ENCODE data around the gene MGMT.

Gene MGMT

GRCh38 chr10:129641351-129641750 is 174.3 kb downstream of the MGMT start:
- DNase-seq (ENCODE audit: low spot score in 2 of 2) (no peak), ATAC-seq (ENCODE audit: low read depth) (no peak)
- no peaks in the 10 kb centered on the region for H3K4me1 Mint-ChIP-seq
- no peaks in the 10 kb centered on the region for H3K27me3 Mint-ChIP-seq
- H3K4me3 Mint-ChIP-seq = no peak overlapping the region
- no peak overlapping the region for H3K27ac Mint-ChIP-seq
- H3K9me3 Mint-ChIP-seq = no peaks in the 10 kb centered on the region
- H3K36me3 Mint-ChIP-seq = peaks cover 7% of the 10 kb centered on the region

- Mint-ChIP-seq H3K9me3 (no peaks in the 10 kb centered on the region), H3K36me3 (peaks cover 7% of the 10 kb centered on the region), H3K27ac (no peak overlapping the region), H3K4me3 (no peak overlapping the region), H3K27me3 (no peaks in the 10 kb centered on the region), H3K4me1 (no peaks in the 10 kb centered on the region)
- ATAC-seq (ENCODE audit: low read depth) = no peak
- no peak for DNase-seq (ENCODE audit: low spot score in 2 of 2)
These were observed 174.9 kb downstream of the MGMT start for GRCh38 chr10:129641982-129642381.

- no peak overlapping the region for H3K27ac Mint-ChIP-seq
- no peaks in the 10 kb centered on the region for H3K4me1 Mint-ChIP-seq
- no peaks in the 10 kb centered on the region for H3K9me3 Mint-ChIP-seq
- DNase-seq (ENCODE audit: low spot score in 2 of 2) (no peak), ATAC-seq (ENCODE audit: low read depth) (no peak)
- peaks cover 5% of the 10 kb centered on the region for H3K36me3 Mint-ChIP-seq
- H3K27me3 Mint-ChIP-seq = no peaks in the 10 kb centered on the region
- no peak overlapping the region for H3K4me3 Mint-ChIP-seq
These were observed 175.4 kb downstream of the MGMT start for GRCh38 chr10:129642427-129642826.

- H3K4me3 Mint-ChIP-seq = no peak overlapping the region
- peaks cover 3% of the 10 kb centered on the region for H3K36me3 Mint-ChIP-seq
- H3K4me1 Mint-ChIP-seq = no peaks in the 10 kb centered on the region
- no peak for DNase-seq (ENCODE audit: low spot score in 2 of 2)
- H3K27me3 Mint-ChIP-seq = no peaks in the 10 kb centered on the region
- ATAC-seq (ENCODE audit: low read depth) = no peak
- no peak overlapping the region for H3K27ac Mint-ChIP-seq
- no peaks in the 10 kb centered on the region for H3K9me3 Mint-ChIP-seq
These were observed 176.2 kb downstream of the MGMT start for GRCh38 chr10:129643266-129643665.

GRCh38 chr10:129645487-129645886 is 178.4 kb downstream of the MGMT start:
- Mint-ChIP-seq H3K9me3 (no peaks in the 10 kb centered on the region), H3K27ac (no peak overlapping the region), H3K36me3 (peaks cover 7% of the 10 kb centered on the region), H3K27me3 (no peaks in the 10 kb centered on the region), H3K4me1 (no peaks in the 10 kb centered on the region), H3K4me3 (no peak overlapping the region)
- ATAC-seq (ENCODE audit: low read depth) = no peak
- DNase-seq (ENCODE audit: low spot score in 2 of 2) = no peak

GRCh38 chr10:129646973-129647372 is 179.9 kb downstream of the MGMT start:
- no peak overlapping the region for H3K4me3 Mint-ChIP-seq
- H3K36me3 Mint-ChIP-seq = peaks cover 7% of the 10 kb centered on the region
- no peaks in the 10 kb centered on the region for H3K4me1 Mint-ChIP-seq
- DNase-seq (ENCODE audit: low spot score in 2 of 2) (no peak), ATAC-seq (ENCODE audit: low read depth) (no peak)
- no peak overlapping the region for H3K27ac Mint-ChIP-seq
- no peaks in the 10 kb centered on the region for H3K9me3 Mint-ChIP-seq
- no peaks in the 10 kb centered on the region for H3K27me3 Mint-ChIP-seq

- H3K27me3 Mint-ChIP-seq = no peaks in the 10 kb centered on the region
- DNase-seq (ENCODE audit: low spot score in 2 of 2) (no peak), ATAC-seq (ENCODE audit: low read depth) (no peak)
- peaks cover 7% of the 10 kb centered on the region for H3K36me3 Mint-ChIP-seq
- no peak overlapping the region for H3K4me3 Mint-ChIP-seq
- no peaks in the 10 kb centered on the region for H3K9me3 Mint-ChIP-seq
- no peak overlapping the region for H3K27ac Mint-ChIP-seq
- H3K4me1 Mint-ChIP-seq = no peaks in the 10 kb centered on the region
These were observed 180.5 kb downstream of the MGMT start for GRCh38 chr10:129647590-129647989.

- no peak for DNase-seq (ENCODE audit: low spot score in 2 of 2)
- Mint-ChIP-seq H3K27me3 (no peaks in the 10 kb centered on the region), H3K36me3 (peaks cover 10% of the 10 kb centered on the region), H3K4me1 (no peaks in the 10 kb centered on the region), H3K9me3 (no peaks in the 10 kb centered on the region), H3K27ac (no peak overlapping the region), H3K4me3 (no peak overlapping the region)
- ATAC-seq (ENCODE audit: low read depth) = no peak
These were observed 181.8 kb downstream of the MGMT start for GRCh38 chr10:129648856-129649255.

- H3K4me3 Mint-ChIP-seq = no peak overlapping the region
- DNase-seq (ENCODE audit: low spot score in 2 of 2) (no peak), ATAC-seq (ENCODE audit: low read depth) (no peak)
- no peaks in the 10 kb centered on the region for H3K9me3 Mint-ChIP-seq
- no peak overlapping the region for H3K27ac Mint-ChIP-seq
- peaks cover 10% of the 10 kb centered on the region for H3K36me3 Mint-ChIP-seq
- H3K27me3 Mint-ChIP-seq = no peaks in the 10 kb centered on the region
- no peaks in the 10 kb centered on the region for H3K4me1 Mint-ChIP-seq
These were observed 185.0 kb downstream of the MGMT start for GRCh38 chr10:129652021-129652420.

GRCh38 chr10:129652521-129653201 is 185.6 kb downstream of the MGMT start:
- ATAC-seq (ENCODE audit: low read depth) = no peak
- Mint-ChIP-seq H3K27me3 (no peaks in the 10 kb centered on the region), H3K4me3 (no peak overlapping the region)

GRCh38 chr10:129653428-129653827 is 186.4 kb downstream of the MGMT start:
- no peak overlapping the region for H3K4me3 Mint-ChIP-seq
- H3K27me3 Mint-ChIP-seq = no peaks in the 10 kb centered on the region
- no peaks in the 10 kb centered on the region for H3K9me3 Mint-ChIP-seq
- no peaks in the 10 kb centered on the region for H3K4me1 Mint-ChIP-seq
- ATAC-seq (ENCODE audit: low read depth) = no peak
- DNase-seq (ENCODE audit: low spot score in 2 of 2) = no peak
- H3K36me3 Mint-ChIP-seq = peaks cover 12% of the 10 kb centered on the region
- no peak overlapping the region for H3K27ac Mint-ChIP-seq

More at GRCh38 chr10:129652521-129653201, 185.6 kb downstream of the MGMT start:
- H3K36me3 Mint-ChIP-seq = peaks cover 10% of the 10 kb centered on the region
- no peak overlapping the region for H3K27ac Mint-ChIP-seq
- no peak for DNase-seq (ENCODE audit: low spot score in 2 of 2)
- H3K4me1 Mint-ChIP-seq = no peaks in the 10 kb centered on the region
- no peaks in the 10 kb centered on the region for H3K9me3 Mint-ChIP-seq

GRCh38 chr10:129653861-129654260 is 186.8 kb downstream of the MGMT start:
- Mint-ChIP-seq H3K4me3 (no peak overlapping the region), H3K9me3 (no peaks in the 10 kb centered on the region), H3K4me1 (no peaks in the 10 kb centered on the region), H3K36me3 (peaks cover 12% of the 10 kb centered on the region), H3K27me3 (no peaks in the 10 kb centered on the region), H3K27ac (no peak overlapping the region)
- ATAC-seq (ENCODE audit: low read depth) (no peak), DNase-seq (ENCODE audit: low spot score in 2 of 2) (no peak)

GRCh38 chr10:129654461-129654860 is 187.4 kb downstream of the MGMT start:
- H3K27ac Mint-ChIP-seq = no peak overlapping the region
- DNase-seq (ENCODE audit: low spot score in 2 of 2) (no peak), ATAC-seq (ENCODE audit: low read depth) (no peak)
- H3K27me3 Mint-ChIP-seq = no peaks in the 10 kb centered on the region
- H3K36me3 Mint-ChIP-seq = peaks cover 12% of the 10 kb centered on the region
- no peaks in the 10 kb centered on the region for H3K9me3 Mint-ChIP-seq
- no peak overlapping the region for H3K4me3 Mint-ChIP-seq
- no peaks in the 10 kb centered on the region for H3K4me1 Mint-ChIP-seq

GRCh38 chr10:129655007-129655678 is 188.1 kb downstream of the MGMT start:
- no peak overlapping the region for H3K27ac Mint-ChIP-seq
- no peak overlapping the region for H3K4me3 Mint-ChIP-seq

GRCh38 chr10:129655679-129656031 is 188.6 kb downstream of the MGMT start:
- Mint-ChIP-seq H3K9me3 (no peaks in the 10 kb centered on the region), H3K27me3 (no peaks in the 10 kb centered on the region), H3K4me3 (no peak overlapping the region), H3K4me1 (no peaks in the 10 kb centered on the region), H3K36me3 (peaks cover 9% of the 10 kb centered on the region), H3K27ac (no peak overlapping the region)
- DNase-seq (ENCODE audit: low spot score in 2 of 2) (no peak), ATAC-seq (ENCODE audit: low read depth) (no peak)

More at GRCh38 chr10:129655007-129655678, 188.1 kb downstream of the MGMT start:
- Mint-ChIP-seq H3K27me3 (no peaks in the 10 kb centered on the region), H3K4me1 (no peaks in the 10 kb centered on the region), H3K36me3 (peaks cover 11% of the 10 kb centered on the region), H3K9me3 (no peaks in the 10 kb centered on the region)
- no peak for DNase-seq (ENCODE audit: low spot score in 2 of 2)
- no peak for ATAC-seq (ENCODE audit: low read depth)
